ENCODE measurements around the gene NUP93.
A peak's percentile ranks its signal among the peaks of the same experiment; 100 is the strongest.

Gene NUP93

DNA sequence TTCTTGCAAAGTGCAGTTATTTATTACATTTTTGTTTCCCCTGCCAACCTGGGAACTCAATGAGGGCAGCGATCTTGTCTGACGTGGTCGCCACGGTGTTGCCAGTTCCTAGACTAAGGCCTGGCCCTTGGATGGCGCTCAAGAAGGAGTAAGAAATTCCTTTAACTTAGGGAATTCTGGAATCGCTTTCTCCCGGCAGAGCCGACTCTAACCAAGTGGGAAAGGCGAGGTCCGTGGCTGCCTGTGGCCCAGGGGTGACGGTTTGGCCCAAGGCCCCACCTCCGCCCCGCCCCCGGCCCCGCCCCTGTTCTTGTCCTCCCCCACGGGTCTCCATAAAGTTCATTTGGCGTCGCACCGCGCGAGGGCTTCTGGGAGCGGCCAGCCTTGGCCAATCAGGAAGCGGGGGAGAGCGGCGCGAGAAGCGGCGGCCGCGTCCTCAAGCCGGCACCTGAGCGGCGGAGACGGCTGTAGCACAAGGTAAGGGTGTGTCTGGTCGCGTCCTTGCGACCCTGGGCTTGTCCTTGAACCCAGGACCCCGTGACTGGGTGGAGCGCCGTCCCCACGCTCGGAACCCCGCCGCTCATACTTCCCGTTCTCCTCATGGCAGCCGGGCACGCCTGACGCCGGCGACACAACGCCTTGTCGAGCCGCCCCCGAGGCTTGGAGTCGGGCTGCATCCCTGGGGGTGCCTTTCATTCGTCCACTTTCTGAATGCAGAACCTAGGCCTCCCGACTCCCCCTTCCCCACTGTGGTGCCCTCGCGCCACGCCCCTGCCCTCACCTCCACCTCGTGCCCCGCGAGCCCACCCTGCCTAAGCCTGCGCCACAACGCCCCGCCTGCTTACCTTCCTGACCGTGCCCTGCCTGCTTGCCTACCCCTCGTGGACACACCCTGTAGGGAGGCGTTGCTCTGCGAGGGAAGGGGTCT, at the start of gene NUP93:
TSS of gene NUP93 (plus strand) at position 395 of the 928 bp plus-strand sequence. CDS start 18,119 bp downstream, outside the sequence.
- DNase-seq (ENCODE audit: extremely low spot score) = peak; percentile 94
- POLR2A ChIA-PET = interaction anchor here (0.8 to 2.5 kb wide), 3 partner anchors 8 to 21 kb away, joined by 4 to 8 read pairs (median 7); no protein-coding TSS in a partner anchor
- CTCF ChIA-PET = no interaction called here
- no peak for TF ChIP-seq FOXK2 (IDR thresholded peaks at IDR 0.05)
- TF ChIP-seq SP1 (IDR thresholded peaks at IDR 0.05) = no peak
- TF ChIP-seq ARNT (IDR thresholded peaks at IDR 0.05) = no peak
- peak; percentile 91 for TF ChIP-seq L3MBTL2 (conservative IDR thresholded peaks at IDR 0.05)

- TF ChIP-seq NFRKB (IDR thresholded peaks at IDR 0.05) = no peak
- no peak for TF ChIP-seq CTBP1 (IDR thresholded peaks at IDR 0.05; ENCODE audit: borderline replicate concordance)
- TF ChIP-seq FOXM1 (IDR thresholded peaks at IDR 0.05; ENCODE audit: borderline replicate concordance) = no peak
- peak; percentile 19; the same call in 1 of the 2 replicates for TF ChIP-seq ELF4 (IDR thresholded peaks at IDR 0.05)
- TF ChIP-seq ARNT (IDR thresholded peaks at IDR 0.05) = 0 out of 2 replicates have a peak, but pooled peaks have one; percentile 13
- DNase-seq (ENCODE audit: extremely low spot score) = peak; percentile 87
- ChIA-PET POLR2A (interaction anchor here (1.0 to 1.9 kb wide), 4 partner anchors 20 to 74 kb away, joined by 3 to 6 read pairs (median 3); partner anchors contain the start of gene MT2A), CTCF (interaction anchor here (0.6 kb wide), 1 partner anchor 20 kb away, joined by 3 read pairs; no protein-coding TSS in a partner anchor)
These were observed 47.8 kb upstream of the NUP93 start, which contains the start of gene MT1X for GRCh38 chr16:56681939-56682702. TSS of gene MT1X (plus strand) at chr16:56682470. CDS start at chr16:56682541, 71 bp downstream.

DNA sequence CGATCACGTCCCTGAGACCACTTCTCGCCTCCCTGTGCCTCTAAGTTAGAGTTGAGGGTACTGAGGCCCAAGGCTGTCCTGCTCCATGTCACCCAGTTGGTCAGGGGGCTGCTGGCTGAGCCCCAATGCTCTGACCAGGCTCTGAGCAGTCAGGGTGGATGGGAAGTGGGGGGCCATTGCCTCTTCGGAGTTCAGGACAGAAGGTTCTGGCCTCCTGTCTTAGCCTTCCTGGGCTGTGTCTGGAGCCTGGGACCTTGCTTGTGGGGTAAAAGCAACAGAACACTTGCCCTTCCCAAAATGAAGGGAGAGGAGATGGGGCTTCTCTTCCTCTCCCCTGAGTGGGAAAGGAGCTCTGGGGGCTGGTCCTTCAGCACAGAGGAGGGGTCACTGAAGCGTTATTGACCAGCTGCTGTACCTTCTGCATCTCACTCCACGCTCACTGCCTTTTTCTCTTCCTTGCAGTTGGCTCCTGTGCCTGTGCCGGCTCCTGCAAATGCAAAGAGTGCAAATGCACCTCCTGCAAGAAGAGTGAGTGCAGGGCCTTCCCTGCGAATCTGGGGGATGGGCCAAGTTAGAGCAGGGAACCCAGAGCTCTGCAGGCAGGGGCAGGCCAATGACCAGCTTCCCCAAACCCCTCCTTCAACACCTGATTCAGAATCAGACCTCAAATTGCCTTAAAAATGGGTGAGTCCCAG, 47.1 kb upstream of the NUP93 start:
- ChIA-PET CTCF (interaction anchor here (0.7 kb wide), 2 partner anchors 79 to 678 kb away, joined by 3 read pairs; no protein-coding TSS in a partner anchor), POLR2A (interaction anchor here (1.0 to 1.9 kb wide), 3 partner anchors 19 to 75 kb away, joined by 3 to 6 read pairs (median 3); partner anchors contain the start of gene MT2A)
- DNase-seq (ENCODE audit: extremely low spot score) = no peak
- TF ChIP-seq FOXA1 (IDR thresholded peaks at IDR 0.05) (no peak), FOXM1 (IDR thresholded peaks at IDR 0.05; ENCODE audit: borderline replicate concordance) (no peak)

DNA sequence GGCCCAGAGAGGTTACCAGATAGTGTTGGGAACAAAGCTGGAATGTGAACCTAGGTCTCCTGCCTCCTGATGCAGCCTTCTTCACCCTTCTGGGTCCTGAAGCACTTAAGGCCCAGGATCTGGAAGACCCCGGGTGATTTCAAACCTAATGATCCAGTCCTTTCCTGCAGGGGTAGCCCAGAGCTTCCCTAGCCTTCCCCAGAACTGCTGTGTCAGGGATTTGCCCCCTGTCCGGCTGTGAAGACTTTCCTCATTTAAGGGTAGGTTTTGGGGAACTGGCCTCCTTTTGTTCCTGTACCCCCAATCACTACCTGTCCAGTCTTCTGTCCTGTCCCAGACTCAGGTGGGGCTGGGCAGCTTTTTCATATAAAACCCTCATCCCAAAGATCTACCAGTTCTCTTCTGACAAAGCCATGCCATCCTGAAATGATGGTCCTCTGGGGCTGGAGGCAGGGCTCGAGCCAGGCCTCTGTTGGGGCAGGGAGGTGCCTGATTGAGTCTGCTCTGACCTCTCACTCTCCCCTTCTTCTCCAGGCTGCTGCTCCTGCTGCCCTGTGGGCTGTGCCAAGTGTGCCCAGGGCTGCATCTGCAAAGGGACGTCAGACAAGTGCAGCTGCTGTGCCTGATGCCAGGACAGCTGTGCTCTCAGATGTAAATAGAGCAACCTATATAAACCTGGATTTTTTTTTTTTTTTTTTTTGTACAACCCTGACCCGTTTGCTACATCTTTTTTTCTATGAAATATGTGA, 46.3 kb upstream of the NUP93 start:
- CTCF ChIA-PET = interaction anchor here (0.7 kb wide), 2 partner anchors 80 to 677 kb away, joined by 3 read pairs; no protein-coding TSS in a partner anchor
- POLR2A ChIA-PET = interaction anchor here (1.9 kb wide), 1 partner anchor 19 kb away, joined by 6 read pairs; no protein-coding TSS in a partner anchor
- DNase-seq (ENCODE audit: extremely low spot score) = no peak
- TF ChIP-seq PKNOX1 (IDR thresholded peaks at IDR 0.05) (no peak), ARNT (IDR thresholded peaks at IDR 0.05) (no peak), NFRKB (IDR thresholded peaks at IDR 0.05) (no peak), SUZ12 (IDR thresholded peaks at IDR 0.05) (no peak), FOXM1 (IDR thresholded peaks at IDR 0.05; ENCODE audit: borderline replicate concordance) (no peak), ZNF384 (IDR thresholded peaks at IDR 0.05) (no peak), FOXA1 (IDR thresholded peaks at IDR 0.05) (no peak), ELF4 (IDR thresholded peaks at IDR 0.05) (no peak), BHLHE40 (IDR thresholded peaks at IDR 0.05; ENCODE audit: borderline replicate concordance) (no peak), LEF1 (IDR thresholded peaks at IDR 0.05; ENCODE audit: borderline replicate concordance) (no peak), TARDBP (IDR thresholded peaks at IDR 0.05) (no peak), FOXK2 (IDR thresholded peaks at IDR 0.05) (no peak), HDGF (IDR thresholded peaks at IDR 0.05; ENCODE audit: borderline replicate concordance) (no peak), L3MBTL2 (conservative IDR thresholded peaks at IDR 0.05) (no peak), SP1 (IDR thresholded peaks at IDR 0.05) (no peak), CTBP1 (IDR thresholded peaks at IDR 0.05; ENCODE audit: borderline replicate concordance) (no peak)

- DNase-seq (ENCODE audit: extremely low spot score) = no peak
- TF ChIP-seq BHLHE40 (IDR thresholded peaks at IDR 0.05; ENCODE audit: borderline replicate concordance) (no peak), L3MBTL2 (conservative IDR thresholded peaks at IDR 0.05) (no peak), LEF1 (IDR thresholded peaks at IDR 0.05; ENCODE audit: borderline replicate concordance) (no peak)
- ChIA-PET POLR2A (no interaction called here), CTCF (no interaction called here)
These were observed 45.5 kb upstream of the NUP93 start for GRCh38 chr16:56684256-56684925.

- CTCF ChIA-PET = no interaction called here
- DNase-seq (ENCODE audit: extremely low spot score) = no peak
- POLR2A ChIA-PET = no interaction called here
- TF ChIP-seq FOXM1 (IDR thresholded peaks at IDR 0.05; ENCODE audit: borderline replicate concordance) = no peak
- TF ChIP-seq ZNF384 (IDR thresholded peaks at IDR 0.05) = no peak
- TF ChIP-seq L3MBTL2 (conservative IDR thresholded peaks at IDR 0.05) = no peak
- TF ChIP-seq CTBP1 (IDR thresholded peaks at IDR 0.05; ENCODE audit: borderline replicate concordance) = no peak
- no peak for TF ChIP-seq ELF4 (IDR thresholded peaks at IDR 0.05)
- no peak for TF ChIP-seq FOXK2 (IDR thresholded peaks at IDR 0.05)
- TF ChIP-seq BHLHE40 (IDR thresholded peaks at IDR 0.05; ENCODE audit: borderline replicate concordance) = no peak
- no peak for TF ChIP-seq SUZ12 (IDR thresholded peaks at IDR 0.05)
- no peak for TF ChIP-seq ARNT (IDR thresholded peaks at IDR 0.05)
- TF ChIP-seq FOXA1 (IDR thresholded peaks at IDR 0.05) = no peak
- TF ChIP-seq HDGF (IDR thresholded peaks at IDR 0.05; ENCODE audit: borderline replicate concordance) = no peak
- TF ChIP-seq SP1 (IDR thresholded peaks at IDR 0.05) = no peak
- no peak for TF ChIP-seq NFRKB (IDR thresholded peaks at IDR 0.05)
- TF ChIP-seq PKNOX1 (IDR thresholded peaks at IDR 0.05) = no peak
- TF ChIP-seq TARDBP (IDR thresholded peaks at IDR 0.05) = no peak
- TF ChIP-seq LEF1 (IDR thresholded peaks at IDR 0.05; ENCODE audit: borderline replicate concordance) = no peak
These were observed 44.9 kb upstream of the NUP93 start for GRCh38 chr16:56684926-56685590.

Data from HEK293T (cell line).